Right lobe of liver (tissue), 4 donors: ENCODE measurements around the gene WT1.

Source experiments
- POLR2A ChIP-seq: fragments of 450-650 bp; IDR thresholded peaks from one replicate; pipeline ENCODE4 v1.6.1; 2017; ENCODE audit warnings: antibody characterized with exemption, mild to moderate bottlenecking
- TF ChIP-seq, protein P1 (sequence below), 4 donors: fragments of 200-600 bp in 3 of 4; fragments of 450-650 bp in 1 of 4; IDR thresholded peaks; one replicate each; pipeline versions ENCODE4 v1.5.1 to v1.8.0; 2016 to 2022; ENCODE audit warnings: antibody characterized with exemption in 4 of 4, mild to moderate bottlenecking in 2 of 4
- donor health status: DM: no; HTN: no; CAD: no.
- donor health status: DM: no; HTN: no; CAD: no.
- donor health status: DM: no; HTN: yes; CAD: no.

GRCh38 chr11:32426819-32427615 is 8.3 kb downstream of the WT1 start:
- TF ChIP-seq, protein P1, sequence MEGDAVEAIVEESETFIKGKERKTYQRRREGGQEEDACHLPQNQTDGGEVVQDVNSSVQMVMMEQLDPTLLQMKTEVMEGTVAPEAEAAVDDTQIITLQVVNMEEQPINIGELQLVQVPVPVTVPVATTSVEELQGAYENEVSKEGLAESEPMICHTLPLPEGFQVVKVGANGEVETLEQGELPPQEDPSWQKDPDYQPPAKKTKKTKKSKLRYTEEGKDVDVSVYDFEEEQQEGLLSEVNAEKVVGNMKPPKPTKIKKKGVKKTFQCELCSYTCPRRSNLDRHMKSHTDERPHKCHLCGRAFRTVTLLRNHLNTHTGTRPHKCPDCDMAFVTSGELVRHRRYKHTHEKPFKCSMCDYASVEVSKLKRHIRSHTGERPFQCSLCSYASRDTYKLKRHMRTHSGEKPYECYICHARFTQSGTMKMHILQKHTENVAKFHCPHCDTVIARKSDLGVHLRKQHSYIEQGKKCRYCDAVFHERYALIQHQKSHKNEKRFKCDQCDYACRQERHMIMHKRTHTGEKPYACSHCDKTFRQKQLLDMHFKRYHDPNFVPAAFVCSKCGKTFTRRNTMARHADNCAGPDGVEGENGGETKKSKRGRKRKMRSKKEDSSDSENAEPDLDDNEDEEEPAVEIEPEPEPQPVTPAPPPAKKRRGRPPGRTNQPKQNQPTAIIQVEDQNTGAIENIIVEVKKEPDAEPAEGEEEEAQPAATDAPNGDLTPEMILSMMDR (IDR thresholded peaks at IDR 0.05): no peak
- TF ChIP-seq POLR2A: no peak
